ENCODE results near the gene ULBP3.

GRCh38 chr6:150028799-150029198, 40.1 kb downstream of the ULBP3 start:
- TF ChIP-seq BHLHE40 (IDR thresholded peaks at IDR 0.05; ENCODE audit: borderline replicate concordance) (no peak), NFRKB (IDR thresholded peaks at IDR 0.05) (no peak), FOXA1 (IDR thresholded peaks at IDR 0.05) (no peak), FOXK2 (IDR thresholded peaks at IDR 0.05) (no peak), SP1 (IDR thresholded peaks at IDR 0.05) (no peak)
- TF ChIP-seq, protein P1, sequence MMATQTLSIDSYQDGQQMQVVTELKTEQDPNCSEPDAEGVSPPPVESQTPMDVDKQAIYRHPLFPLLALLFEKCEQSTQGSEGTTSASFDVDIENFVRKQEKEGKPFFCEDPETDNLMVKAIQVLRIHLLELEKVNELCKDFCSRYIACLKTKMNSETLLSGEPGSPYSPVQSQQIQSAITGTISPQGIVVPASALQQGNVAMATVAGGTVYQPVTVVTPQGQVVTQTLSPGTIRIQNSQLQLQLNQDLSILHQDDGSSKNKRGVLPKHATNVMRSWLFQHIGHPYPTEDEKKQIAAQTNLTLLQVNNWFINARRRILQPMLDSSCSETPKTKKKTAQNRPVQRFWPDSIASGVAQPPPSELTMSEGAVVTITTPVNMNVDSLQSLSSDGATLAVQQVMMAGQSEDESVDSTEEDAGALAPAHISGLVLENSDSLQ (IDR thresholded peaks at IDR 0.05), result no peak

Measured in HEK293T (cell line).